Activated CD4-positive, alpha-beta T cell treated with anti-CD3 and anti-CD28 coated beads, Interleukin-2, amount 50 U/mL, for 24 hours (primary cell): ENCODE results near the gene USP17L15.
"Not testable (repeated sequence)": the region's sequence is repeated elsewhere in the genome, so short reads cannot be mapped to it uniquely, and the experiment has no call there.

Experiments
- DNase-seq, 2 donors: peaks; one replicate each; pipeline ENCODE4 v3.0.0-alpha.2; 2020; ENCODE audit warnings: low read depth in 1 of 2, low spot score in 1 of 2

USP17L15 gene

GRCh38 chr4:9234085-9234484 is at the start of gene USP17L15:
TSS of gene USP17L15 (plus strand) at chr4:9234385. CDS start at chr4:9234385, 0 bp downstream.
- DNase-seq: not testable (repeated sequence)

DNA sequence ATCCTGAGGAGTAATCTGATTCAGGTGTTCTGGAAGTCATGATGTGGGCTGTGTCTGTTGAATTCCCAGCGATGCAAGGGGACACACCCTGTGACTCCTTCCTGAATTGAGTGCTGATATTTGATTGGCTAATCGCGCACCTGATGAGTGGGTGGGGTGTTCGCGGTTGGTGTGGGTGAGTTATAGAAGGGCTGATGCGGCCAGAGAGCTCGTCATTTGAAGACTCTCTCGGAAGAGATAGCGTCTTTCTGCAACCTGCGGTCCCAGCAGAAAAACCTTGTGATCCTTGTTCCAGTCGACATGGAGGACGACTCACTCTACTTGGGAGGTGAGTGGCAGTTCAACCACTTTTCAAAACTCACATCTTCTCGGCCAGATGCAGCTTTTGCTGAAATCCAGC is 23.8 kb upstream of the USP17L15 start, which contains the start of gene USP17L10:
Gene USP17L10, plus strand, starts transcription at position 301 of the 400 bp plus-strand sequence. Its CDS starts 0 bp downstream, at position 301.
- DNase-seq: not testable (repeated sequence)

GRCh38 chr4:9214701-9215100 is 19.5 kb upstream of the USP17L15 start:
- not testable (repeated sequence) for DNase-seq

- not testable (repeated sequence) for DNase-seq
Observed at GRCh38 chr4:9215105-9215504, 19.1 kb upstream of the USP17L15 start, which contains the start of gene USP17L11. TSS of gene USP17L11 (plus strand) at chr4:9215405. CDS start at chr4:9215405, 0 bp downstream.

DNA sequence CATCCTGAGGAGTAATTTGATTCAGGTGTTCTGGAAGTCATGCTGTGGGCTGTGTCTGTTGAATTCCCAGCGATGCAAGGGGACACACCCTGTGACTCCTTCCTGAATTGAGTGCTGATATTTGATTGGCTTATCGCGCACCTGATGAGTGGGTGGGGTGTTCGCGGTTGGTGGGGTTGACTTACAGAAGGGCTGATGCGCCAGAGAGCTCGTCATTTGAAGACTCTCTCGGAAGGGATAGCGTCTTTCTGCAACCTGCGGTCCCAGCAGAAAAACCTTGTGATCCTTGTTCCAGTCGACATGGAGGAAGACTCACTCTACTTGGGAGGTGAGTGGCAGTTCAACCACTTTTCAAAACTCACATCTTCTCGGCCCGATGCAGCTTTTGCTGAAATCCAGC is 14.3 kb upstream of the USP17L15 start, which contains the start of gene USP17L12:
Gene USP17L12, plus strand, starts transcription at position 301 of the 400 bp plus-strand sequence. Its CDS starts 0 bp downstream, at position 301.
- not testable (repeated sequence) for DNase-seq

GRCh38 chr4:9224596-9224995 is 9.6 kb upstream of the USP17L15 start, which contains the start of gene USP17L13:
TSS of gene USP17L13 (plus strand) at chr4:9224896. CDS start at chr4:9224896, 0 bp downstream.
- DNase-seq: not testable (repeated sequence)

GRCh38 chr4:9230249-9230648 is 3.9 kb upstream of the USP17L15 start:
- not testable (repeated sequence) for DNase-seq

DNA sequence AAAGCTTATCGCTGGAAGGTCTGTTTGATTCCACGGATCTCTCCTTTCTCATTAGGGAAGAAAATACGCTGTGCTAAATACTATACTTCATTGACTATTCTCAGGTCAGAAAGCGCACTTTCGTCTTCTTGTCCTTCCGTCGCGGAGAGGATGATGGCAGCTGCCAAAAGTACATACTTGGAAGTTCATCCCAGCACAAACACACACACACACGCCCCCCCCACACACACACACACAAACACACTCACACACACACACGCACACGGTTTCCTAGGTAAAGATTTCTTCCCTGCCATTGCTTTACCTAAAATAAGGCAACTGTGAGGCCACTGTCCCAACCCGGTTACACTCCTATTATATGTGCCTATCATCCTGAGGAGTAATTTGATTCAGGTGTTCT is 4.3 kb downstream of the USP17L15 start:
- not testable (repeated sequence) for DNase-seq

GRCh38 chr4:9243579-9243978 is 9.4 kb downstream of the USP17L15 start, which contains the start of gene USP17L17:
TSS of gene USP17L17 (plus strand) at chr4:9243879. CDS start at chr4:9243879, 0 bp downstream.
- DNase-seq: not testable (repeated sequence)

DNA sequence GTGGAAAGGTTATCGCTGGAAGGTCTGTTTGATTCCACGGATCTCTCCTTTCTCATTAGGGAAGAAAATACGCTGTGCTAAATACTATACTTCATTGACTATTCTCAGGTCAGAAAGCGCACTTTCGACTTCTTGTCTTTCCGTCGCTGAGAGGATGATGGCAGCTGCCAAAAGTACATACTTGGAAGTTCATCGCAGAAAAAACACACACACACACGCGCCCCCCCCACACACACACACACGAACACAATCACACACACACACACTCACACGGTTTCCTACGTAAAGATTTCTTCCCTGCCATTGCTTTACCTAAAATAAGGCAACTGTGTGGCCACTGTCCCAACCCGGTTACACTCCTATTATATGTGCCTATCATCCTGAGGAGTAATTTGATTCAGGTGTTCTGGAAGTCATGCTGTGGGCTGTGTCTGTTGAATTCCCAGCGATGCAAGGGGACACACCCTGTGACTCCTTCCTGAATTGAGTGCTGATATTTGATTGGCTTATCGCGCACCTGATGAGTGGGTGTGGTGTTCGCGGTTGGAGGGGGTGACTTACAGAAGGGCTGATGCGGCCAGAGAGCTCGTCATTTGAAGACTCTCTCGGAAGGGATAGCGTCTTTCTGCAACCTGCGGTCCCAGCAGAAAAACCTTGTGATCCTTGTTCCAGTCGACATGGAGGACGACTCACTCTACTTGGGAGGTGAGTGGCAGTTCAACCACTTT is 13.9 kb downstream of the USP17L15 start, which contains the start of gene USP17L18:
Gene USP17L18, plus strand, starts transcription at position 678 of the 728 bp plus-strand sequence. Its CDS starts 0 bp downstream, at position 678.
- DNase-seq: not testable (repeated sequence)

DNA sequence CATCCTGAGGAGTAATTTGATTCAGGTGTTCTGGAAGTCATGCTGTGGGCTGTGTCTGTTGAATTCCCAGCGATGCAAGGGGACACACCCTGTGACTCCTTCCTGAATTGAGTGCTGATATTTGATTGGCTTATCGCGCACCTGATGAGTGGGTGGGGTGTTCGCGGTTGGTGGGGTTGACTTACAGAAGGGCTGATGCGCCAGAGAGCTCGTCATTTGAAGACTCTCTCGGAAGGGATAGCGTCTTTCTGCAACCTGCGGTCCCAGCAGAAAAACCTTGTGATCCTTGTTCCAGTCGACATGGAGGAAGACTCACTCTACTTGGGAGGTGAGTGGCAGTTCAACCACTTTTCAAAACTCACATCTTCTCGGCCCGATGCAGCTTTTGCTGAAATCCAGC is 18.9 kb downstream of the USP17L15 start, which contains the start of gene USP17L19:
Gene USP17L19, plus strand, starts transcription at position 301 of the 400 bp plus-strand sequence. Its CDS starts 0 bp downstream, at position 301.
- DNase-seq: not testable (repeated sequence)

DNA sequence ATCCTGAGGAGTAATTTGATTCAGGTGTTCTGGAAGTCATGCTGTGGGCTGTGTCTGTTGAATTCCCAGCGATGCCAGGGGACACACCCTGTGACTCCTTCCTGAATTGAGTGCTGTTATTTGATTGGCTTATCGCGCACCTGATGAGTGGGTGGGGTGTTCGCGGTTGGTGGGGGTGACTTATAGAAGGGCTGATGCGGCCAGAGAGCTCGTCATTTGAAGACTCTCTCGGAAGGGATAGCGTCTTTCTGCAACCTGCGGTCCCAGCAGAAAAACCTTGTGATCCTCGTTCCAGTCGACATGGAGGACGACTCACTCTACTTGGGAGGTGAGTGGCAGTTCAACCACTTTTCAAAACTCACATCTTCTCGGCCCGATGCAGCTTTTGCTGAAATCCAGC is 23.6 kb downstream of the USP17L15 start, which contains the start of gene USP17L20:
Gene USP17L20, plus strand, starts transcription at position 301 of the 400 bp plus-strand sequence. Its CDS starts 0 bp downstream, at position 301.
- not testable (repeated sequence) for DNase-seq

- not testable (repeated sequence) for DNase-seq
Observed at GRCh38 chr4:9262572-9262971, 28.4 kb downstream of the USP17L15 start, which contains the start of gene USP17L21. TSS of gene USP17L21 (plus strand) at chr4:9262872. CDS start at chr4:9262872, 0 bp downstream.

DNA sequence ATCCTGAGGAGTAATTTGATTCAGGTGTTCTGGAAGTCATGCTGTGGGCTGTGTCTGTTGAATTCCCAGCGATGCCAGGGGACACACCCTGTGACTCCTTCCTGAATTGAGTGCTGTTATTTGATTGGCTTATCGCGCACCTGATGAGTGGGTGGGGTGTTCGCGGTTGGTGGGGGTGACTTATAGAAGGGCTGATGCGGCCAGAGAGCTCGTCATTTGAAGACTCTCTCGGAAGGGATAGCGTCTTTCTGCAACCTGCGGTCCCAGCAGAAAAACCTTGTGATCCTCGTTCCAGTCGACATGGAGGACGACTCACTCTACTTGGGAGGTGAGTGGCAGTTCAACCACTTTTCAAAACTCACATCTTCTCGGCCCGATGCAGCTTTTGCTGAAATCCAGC is 33.1 kb downstream of the USP17L15 start, which contains the start of gene USP17L22:
Gene USP17L22, plus strand, starts transcription at position 301 of the 400 bp plus-strand sequence. Its CDS starts 0 bp downstream, at position 301.
- not testable (repeated sequence) for DNase-seq

DNA sequence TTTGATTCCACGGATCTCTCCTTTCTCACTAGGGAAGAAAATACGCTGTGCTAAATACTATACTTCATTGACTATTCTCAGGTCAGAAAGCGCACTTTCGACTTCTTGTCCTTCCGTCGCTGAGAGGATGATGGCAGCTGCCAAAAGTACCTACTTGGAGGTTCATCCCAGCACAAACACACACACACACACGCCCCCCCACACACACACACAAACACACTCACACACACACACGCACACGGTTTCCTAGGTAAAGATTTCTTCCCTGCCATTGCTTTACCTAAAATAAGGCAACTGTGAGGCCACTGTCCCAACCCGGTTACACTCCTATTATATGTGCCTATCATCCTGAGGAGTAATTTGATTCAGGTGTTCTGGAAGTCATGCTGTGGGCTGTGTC is 37.5 kb downstream of the USP17L15 start:
- peak in 1 of 2 donors; percentile 16 for DNase-seq
